Retina (tissue), 1 donor: ENCODE results near the gene MAST4.

Source experiments
- DNase-seq: peaks from one replicate; pipeline ENCODE4 v3.0.0-alpha.2; 2016

Gene MAST4

GRCh38 chr5:67200809-67201562 lies 604.8 kb downstream of the MAST4 start:
- no peak for DNase-seq

GRCh38 chr5:67201897-67202549 lies 605.8 kb downstream of the MAST4 start:
- no peak for DNase-seq

- DNase-seq: no peak
These were observed 606.6 kb downstream of the MAST4 start for GRCh38 chr5:67202828-67203227.

- DNase-seq: no peak
These were observed 607.5 kb downstream of the MAST4 start for GRCh38 chr5:67203701-67204074.

- DNase-seq: no peak
These were observed 608.6 kb downstream of the MAST4 start for GRCh38 chr5:67204821-67205220.

GRCh38 chr5:67205981-67206380 lies 609.8 kb downstream of the MAST4 start:
- DNase-seq: no peak

GRCh38 chr5:67206461-67206860 lies 610.3 kb downstream of the MAST4 start:
- DNase-seq: no peak

GRCh38 chr5:67206929-67207328 lies 610.7 kb downstream of the MAST4 start:
- no peak for DNase-seq

- DNase-seq: no peak
These were observed 612.2 kb downstream of the MAST4 start for GRCh38 chr5:67208403-67208802.

GRCh38 chr5:67209141-67209771 lies 613.1 kb downstream of the MAST4 start:
- peak; percentile 84 for DNase-seq

GRCh38 chr5:67211926-67212325 lies 615.7 kb downstream of the MAST4 start:
- DNase-seq: no peak

- DNase-seq: no peak
These were observed 617.8 kb downstream of the MAST4 start for GRCh38 chr5:67214036-67214435.

- DNase-seq: no peak
These were observed 618.7 kb downstream of the MAST4 start for GRCh38 chr5:67214707-67215447.

- no peak for DNase-seq
These were observed 619.6 kb downstream of the MAST4 start for GRCh38 chr5:67215519-67216471.

GRCh38 chr5:67216564-67216963 lies 620.4 kb downstream of the MAST4 start:
- no peak for DNase-seq
